Skin of body (tissue), 2 donors: ENCODE data around the gene CFAP57. TPM values are rescaled to one million over a fixed set of nuclear protein-coding genes. Genes with fewer than 3 reads are reported as not detected.
"Not testable (repeated sequence)": the region's sequence is repeated elsewhere in the genome, so short reads cannot be mapped to it uniquely, and the experiment has no call there.

Experiments
- DNase-seq: peaks from one replicate; lab custom pipeline; 2025; lab: John Stamatoyannopoulos, UW
- total RNA-seq: library from RNA; depleted of rRNA; stranded (reverse); fragments of >200 nt; gene quantifications from one replicate; pipeline ENCODE4 v1.2.3, GENCODE V29; 2014

Gene CFAP57
- total RNA-seq, result 0.39 TPM

DNA sequence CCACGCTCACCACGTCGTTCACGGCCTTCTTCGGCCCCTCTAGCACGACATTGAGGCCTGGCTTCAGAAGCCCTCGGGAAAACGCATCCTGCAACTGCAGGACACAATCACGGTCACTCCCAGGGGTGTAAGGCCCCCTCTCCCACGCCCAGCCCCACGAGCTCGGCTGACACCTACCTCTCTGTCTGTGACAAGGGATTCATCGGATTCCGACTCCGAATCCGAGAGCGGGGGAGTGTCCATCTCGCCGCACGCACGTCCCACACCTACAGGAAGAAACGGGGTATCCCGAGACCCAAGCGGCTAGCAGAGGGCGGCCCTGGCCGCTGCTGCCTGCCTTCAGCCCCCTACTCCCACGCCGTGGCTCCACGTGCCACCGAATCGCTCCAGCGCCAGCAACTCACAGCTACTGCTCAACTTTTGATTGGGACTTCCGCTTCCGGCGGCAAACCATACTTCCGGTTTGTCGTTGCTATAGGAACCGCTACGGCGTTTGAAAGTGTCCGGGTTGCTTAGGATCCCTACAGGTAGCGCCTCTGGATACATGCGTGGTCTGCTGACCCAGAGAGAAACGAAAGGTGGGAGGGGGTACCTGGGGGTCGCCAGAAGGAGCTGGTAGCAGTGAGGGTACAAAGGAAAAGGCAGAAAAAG lies at the start of gene CFAP57, which contains the start of gene EBNA1BP2:
TSS of gene CFAP57 (plus strand) at position 455 of the 651 bp plus-strand sequence. CDS start 424 bp downstream, outside the sequence.
TSS of gene EBNA1BP2 (minus strand) at position 415 of the 651 bp plus-strand sequence. CDS start at position 243, 172 bp downstream.
- DNase-seq, result peak; percentile 92

GRCh38 chr1:43123031-43123430 lies 49.1 kb upstream of the CFAP57 start:
- no peak for DNase-seq

GRCh38 chr1:43128816-43129215 lies 43.3 kb upstream of the CFAP57 start:
- DNase-seq, result no peak

DNA sequence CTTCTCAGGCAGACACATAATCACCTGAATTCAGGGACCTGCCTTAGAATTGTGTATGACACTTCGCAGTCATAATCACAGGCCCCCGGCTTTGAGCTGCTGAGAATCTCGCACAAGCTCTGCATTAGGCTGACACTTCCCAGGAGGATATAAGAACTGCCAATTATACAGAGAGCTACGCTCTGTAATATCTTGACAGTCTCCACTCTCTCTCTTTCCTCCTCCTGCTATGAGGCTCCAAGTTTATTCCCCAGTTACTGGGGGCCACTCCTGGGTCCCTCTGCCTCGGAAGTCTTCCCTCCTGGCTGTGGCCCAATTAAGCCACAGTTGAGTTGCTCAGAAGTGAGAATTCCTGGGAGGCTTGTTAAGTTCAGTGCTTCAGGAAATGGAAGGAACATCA lies 42.7 kb upstream of the CFAP57 start:
- DNase-seq, result peak; percentile 14

DNA sequence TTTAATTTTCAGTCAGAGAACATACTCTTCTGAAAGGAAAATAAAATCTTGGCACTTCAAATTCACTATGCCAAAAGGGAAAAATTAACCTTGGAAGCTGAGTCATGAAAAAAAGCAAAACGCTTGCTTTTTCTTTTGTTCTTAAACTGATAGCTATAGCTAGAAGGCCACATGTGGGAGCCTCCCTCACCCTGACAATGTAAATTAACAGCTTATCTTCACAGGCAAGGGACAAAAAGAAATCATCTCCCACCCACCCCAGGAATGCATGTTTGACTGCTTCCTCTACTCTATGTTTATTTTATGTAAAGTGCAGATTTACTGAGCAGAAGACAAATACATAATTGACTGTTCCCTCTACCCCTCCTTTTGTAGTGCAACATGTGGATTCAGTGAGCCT lies 38.1 kb upstream of the CFAP57 start:
- DNase-seq, result no peak

DNA sequence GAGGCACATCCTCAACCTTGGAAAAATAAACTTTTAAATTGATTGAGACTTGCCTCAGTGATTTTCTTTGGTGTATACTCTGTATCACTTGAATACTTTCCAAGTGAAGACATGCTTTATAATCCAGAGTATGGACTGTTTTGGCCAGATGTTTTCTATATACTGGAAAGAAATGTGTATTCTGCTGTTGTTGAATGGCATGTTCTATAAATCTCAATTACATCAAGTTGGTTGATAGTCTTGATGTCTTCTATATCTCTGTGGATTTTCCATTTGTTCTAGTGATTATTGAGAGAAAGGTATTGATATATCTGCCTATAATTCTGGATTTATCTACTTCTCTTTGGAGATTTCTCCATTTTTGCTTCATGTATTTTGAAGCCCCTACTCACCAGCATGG lies 37.5 kb upstream of the CFAP57 start:
- DNase-seq, result no peak

GRCh38 chr1:43135857-43136781 lies 36.0 kb upstream of the CFAP57 start:
- no peak for DNase-seq

GRCh38 chr1:43137445-43138052 lies 34.6 kb upstream of the CFAP57 start:
- no peak for DNase-seq

- not testable (repeated sequence) for DNase-seq
Measured at GRCh38 chr1:43139295-43139694, 32.8 kb upstream of the CFAP57 start.

DNA sequence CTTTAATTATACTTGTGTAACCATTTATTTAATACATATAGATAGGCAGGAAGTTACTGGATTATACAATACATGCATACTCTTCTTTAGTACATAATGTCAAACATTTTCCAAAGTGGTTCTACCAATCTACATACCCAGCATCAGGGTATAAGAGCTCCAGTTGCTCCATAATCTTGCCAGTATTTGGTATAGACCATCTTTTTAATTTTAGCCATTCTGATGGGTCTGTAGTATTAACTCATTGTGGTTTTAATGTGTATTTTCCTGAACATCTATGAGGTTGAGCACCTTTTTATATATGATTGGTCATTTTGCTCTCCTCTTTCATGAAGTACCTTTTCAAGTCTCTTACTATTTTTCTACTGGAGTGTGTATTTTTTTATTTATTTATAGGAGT lies 32.1 kb upstream of the CFAP57 start:
- no peak for DNase-seq

DNA sequence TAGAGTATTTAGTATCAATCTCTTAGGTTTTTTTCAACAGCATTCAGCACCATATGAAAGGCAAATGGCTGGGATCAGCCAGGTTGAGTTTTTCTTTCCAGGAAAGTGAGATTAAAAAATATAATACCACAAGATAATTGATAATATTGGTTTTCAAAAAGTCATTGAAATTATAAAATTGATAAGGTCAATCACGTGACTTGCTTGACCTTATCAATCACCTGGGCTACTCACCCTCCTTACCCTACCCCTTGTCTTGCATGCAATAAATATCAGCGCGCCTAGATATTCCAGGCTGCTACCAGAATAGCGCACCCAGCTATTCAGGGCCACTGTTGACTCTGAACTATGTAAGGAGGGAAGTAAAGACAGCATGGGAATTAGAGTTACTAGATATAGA lies 31.5 kb upstream of the CFAP57 start:
- no peak for DNase-seq

DNA sequence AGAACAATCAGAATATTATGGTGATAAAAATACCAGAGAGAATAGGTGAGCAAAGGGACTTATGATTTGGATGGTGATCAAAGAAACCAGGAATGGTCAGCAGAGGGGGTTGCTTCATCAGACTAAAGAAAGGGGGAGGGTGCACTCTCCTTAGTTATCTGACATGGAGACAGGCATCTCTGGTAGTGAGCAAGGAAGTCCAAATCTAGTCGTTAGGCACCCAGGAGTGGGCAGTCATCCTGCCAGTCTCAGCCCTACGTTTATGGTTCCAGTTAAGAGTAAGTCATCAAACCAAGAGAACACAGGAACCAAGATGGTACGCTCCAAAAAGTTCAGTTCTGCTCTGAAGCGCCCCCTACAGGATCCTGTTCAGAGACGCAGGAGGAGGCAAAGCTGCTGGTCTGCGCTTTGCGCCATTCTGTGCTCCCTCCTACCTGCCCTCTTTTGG lies 28.7 kb upstream of the CFAP57 start:
- no peak for DNase-seq

DNA sequence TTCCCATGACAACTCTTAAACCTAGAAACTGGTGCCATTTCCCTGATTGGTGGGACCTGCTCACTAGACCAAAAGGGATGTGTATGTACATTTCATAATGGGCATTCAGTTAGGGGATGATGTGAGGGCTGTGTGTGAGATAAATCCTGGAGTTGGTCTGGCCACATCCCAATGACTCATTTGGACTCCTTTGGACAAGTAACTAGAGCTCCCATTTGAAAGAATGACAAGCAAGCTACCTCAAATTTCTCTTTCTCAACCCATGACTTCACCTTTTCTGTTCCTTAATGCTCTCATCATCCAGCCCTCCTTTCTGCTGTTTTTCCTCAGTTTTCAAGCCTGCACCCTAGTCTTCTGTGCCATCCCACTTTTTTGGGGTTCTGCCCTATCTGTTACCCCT lies 27.9 kb upstream of the CFAP57 start:
- no peak for DNase-seq

DNA sequence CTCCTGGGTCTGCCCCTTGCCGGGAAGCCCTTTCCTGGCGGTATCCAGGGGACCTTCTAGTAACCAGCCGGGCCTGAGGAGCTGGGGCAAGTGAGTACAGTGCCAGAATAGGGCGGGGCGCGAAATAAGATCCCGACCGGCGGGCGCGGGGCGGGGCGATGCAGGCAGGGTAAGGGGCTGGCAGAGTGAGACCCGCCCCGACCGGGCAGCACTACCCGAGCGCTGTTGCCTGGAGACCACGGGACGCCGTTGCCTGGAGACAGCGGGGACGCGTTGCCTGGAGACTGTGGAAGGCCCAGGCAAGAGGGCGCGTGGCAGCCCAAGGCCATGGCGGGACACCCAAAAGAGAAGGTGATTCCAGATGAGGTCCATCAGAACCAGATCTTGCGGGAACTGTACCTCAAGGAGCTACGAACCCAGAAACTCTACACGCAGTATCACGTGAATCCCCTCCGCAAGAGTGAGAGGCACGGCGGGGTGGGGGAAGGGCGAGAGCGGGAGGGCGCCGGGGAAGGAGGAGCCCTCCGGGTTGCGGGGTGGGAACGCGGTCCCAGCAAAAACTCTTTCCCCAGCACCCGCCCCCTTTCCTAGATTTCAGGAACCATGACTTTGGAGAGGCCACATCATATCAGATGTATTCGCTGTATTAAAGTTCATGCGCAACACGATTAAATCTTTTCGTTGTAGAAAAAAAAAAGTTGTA lies 24.4 kb upstream of the CFAP57 start:
- peak; percentile 17 for DNase-seq

DNA sequence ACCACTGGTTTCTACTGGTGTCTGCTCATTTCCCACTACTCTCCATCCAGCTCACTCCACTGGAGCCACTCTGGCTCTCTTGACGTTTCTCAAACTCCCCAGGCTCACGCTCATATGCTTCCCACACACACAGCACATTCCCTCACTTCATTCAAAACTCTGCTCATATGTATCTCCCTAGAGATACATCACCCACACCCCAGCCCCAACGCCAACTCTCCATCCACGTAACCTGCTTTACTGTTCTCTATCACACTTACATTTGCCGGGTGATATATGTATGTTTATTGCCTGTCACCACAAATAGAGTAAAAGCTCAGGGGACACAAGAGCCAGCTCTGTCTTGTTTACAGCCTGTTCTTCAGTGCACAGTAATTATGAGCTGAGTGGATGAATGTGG lies 22.2 kb upstream of the CFAP57 start:
- no peak for DNase-seq

DNA sequence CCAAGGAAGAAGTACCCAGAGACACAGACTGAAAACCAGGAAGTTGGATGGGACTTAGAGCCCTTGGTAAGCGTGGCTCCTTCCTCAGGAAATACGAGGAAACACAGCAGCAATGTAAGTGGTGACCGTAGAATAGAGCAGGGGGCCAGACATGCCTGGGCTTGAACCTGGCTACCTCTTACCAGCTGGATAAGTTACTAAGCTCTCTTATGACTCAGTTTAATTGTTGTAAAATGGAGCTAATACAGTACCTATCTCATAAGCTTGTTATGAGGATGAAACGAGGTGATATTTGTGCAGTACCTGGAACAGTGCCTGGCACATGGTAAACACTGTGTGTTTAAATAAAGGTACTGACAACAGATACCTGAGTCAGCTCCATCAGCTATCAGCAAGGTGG lies 19.3 kb upstream of the CFAP57 start:
- no peak for DNase-seq

DNA sequence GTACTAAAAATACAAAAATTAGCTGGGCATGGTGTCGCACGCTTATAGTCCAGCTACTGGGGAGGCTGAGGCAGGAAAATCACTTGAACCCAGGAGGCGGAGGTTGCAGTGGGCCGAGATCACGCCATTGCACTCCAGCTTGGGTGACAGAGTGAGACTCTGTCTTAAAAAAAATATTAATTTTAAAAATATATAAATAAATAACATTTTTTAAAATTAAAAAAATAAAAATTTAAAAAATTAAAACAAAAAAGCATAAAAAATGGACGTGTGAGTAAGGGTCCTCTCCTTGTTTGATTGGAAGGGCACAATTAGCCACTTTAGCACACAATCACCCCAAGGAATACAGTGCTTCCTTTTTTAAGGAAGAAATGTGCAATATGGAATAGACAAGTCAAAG lies 18.7 kb upstream of the CFAP57 start:
- no peak for DNase-seq

DNA sequence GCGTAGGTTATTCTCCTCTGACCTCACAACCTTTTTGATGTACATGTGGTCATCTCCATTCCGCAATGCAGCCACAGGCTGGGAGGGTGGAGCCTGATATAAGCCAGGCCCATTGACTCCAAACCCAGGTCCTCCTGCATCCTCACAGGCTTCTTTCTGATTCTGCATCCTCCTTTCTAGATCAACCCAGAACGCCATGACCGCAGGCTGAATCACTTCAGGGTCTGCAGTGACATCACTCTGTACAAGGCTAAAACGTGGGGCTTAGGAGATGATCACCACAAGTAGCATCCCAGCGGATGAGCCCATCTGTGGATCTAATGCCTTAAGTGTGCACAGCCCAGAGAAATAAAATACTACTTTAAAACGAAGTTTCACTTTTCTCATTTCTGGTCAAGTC lies 16.1 kb upstream of the CFAP57 start:
- DNase-seq, result no peak

- DNase-seq, result no peak
Measured at GRCh38 chr1:43165162-43165561, 7.0 kb upstream of the CFAP57 start.

DNA sequence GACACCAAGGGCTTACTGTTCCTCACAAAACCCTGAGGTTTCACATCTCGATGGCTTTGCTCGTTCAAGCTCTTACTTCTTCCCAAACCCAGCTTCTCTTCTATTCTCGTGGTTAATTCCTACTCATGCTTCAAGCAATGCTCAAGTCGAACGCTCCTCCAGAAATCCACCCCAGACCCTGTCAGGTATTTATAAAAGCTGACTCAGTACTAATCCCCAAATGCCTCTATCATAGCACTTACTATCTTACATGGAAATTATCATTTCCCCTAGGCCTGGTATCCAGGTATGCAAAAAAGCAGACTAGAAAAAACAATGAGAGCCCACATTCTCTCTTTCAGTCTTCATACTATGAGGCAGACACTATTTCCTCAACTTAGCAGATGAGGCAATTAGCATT lies 6.4 kb upstream of the CFAP57 start:
- DNase-seq, result no peak

DNA sequence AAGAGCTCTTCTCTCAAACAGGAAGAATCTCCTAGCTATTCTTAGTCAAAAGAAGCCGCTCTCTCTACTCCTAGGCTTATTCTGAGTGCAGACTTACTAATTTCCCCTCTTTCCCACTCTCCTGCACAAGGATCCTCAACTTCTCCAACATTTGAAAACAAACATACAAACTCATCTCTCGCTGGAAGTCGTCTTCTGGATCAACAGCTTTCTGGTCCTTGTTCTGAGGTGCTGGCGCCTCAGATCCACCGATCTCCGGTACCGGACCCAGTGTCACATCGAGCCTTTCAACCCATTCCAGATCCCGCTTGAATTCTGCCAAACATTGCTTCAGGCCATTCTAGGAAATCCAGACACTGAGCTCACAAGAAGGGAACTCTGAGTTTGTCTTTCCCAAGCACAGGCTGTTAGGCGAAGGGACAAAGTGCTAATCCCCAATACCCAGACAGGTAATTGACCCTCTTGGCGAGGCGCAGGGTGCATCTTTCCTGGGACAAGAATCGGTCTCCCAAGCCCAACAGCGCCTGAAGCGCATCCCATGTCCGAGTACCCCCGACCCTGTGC lies 736 bp upstream of the CFAP57 start:
- DNase-seq, result no peak
